NCI-H128 (cell line): ENCODE data around the gene CCDC18.

Experiments
- DNase-seq: peaks from one replicate; lab custom pipeline; 2025; ENCODE audit not compliant: unreplicated experiment; lab: John Stamatoyannopoulos, UW

Gene CCDC18

DNA sequence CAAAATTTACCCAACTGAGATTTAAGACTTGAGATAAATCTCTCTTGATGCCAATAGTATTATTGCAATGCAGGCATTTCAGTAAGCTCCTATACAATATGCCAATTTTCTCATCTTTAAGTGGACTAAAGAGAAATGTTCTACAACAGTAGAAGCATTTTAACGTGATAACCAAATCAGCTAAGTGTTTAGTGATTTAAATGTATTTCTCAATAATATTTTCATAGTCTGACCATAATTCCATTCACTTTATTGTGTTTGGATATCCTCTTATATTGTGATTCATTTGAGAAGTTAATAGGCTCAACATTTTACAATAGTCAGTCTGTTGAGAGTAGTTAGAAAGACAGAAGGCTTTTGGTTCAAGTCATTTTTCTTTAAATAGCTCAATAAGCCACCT lies 120.6 kb downstream of the CCDC18 start:
- no peak for DNase-seq

DNA sequence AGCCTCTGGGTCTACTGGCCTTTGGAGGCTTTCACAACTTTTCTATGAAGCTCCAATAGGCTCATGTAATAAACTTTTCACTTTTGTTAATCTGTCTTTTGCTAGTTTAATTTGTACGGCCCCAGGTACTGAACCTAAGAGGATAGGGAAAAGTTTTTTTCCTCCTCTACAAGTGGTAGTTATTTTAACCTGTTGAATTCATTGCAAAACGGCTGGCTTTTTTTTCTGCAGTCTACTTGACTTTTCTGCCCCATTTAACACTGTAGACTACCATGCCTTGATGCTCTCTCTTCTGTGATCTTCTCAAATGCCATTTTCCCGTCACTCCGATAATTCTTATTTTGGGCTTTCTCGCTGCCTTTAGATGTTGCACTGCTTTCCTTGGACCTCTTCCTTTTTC lies 121.6 kb downstream of the CCDC18 start:
- no peak for DNase-seq

DNA sequence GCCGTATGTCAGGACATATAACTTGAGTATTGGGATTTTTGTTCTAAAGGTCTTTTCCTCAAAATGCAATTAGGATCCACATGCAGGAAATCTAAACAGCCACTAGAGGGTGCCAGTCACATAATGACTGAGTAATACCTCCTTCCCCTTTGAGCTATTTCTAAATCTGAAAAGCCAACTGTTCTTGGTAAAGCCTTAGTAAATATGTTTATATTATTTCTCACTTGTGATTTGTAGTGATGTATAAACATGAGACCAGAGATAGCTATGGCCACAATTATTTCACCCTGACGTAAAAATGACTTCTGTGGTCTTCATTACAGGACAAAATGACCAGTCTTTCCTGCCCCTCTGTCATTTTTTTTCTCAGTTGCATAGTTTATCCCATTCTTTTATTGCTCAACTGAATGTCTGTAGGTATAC lies 124.2 kb downstream of the CCDC18 start:
- DNase-seq, result peak; percentile 24

DNA sequence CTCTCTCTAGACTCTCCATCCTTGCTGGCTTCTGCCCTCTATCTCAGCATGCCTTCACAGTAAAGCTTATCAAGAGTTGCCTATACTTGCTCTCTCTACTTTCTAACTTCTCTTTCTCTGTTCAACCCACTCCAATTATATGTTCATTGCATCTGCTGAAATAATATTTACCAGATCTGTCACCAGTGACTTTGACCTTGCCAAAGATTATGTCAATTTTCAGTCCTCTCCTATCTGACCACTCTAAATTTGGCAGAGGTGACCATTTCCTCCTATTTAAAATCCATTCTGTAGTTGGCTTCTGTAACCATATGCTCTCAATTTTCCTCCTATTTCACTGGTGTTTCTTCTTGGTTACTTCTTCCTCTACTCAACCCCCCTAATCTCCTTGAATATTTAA lies 126.4 kb downstream of the CCDC18 start:
- DNase-seq, result no peak

DNA sequence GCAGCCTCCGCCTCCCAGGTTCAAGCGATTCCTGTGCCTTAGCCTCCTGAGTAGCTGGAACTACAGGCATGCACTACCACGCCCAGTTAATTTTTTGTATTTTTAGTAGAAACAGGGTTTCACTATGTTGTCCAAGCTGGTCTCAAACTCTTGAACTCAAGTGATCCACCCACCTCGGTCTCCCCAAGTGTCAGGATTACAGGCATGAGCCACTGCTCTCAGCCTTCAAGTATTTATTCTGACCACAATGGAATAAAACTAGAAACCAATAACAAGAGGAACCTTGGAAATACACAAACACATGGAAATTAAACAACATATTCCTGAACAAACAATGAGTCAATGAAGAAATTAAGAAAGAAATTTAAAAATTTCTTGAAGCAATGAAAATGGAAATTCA lies 132.5 kb downstream of the CCDC18 start:
- no peak for DNase-seq

DNA sequence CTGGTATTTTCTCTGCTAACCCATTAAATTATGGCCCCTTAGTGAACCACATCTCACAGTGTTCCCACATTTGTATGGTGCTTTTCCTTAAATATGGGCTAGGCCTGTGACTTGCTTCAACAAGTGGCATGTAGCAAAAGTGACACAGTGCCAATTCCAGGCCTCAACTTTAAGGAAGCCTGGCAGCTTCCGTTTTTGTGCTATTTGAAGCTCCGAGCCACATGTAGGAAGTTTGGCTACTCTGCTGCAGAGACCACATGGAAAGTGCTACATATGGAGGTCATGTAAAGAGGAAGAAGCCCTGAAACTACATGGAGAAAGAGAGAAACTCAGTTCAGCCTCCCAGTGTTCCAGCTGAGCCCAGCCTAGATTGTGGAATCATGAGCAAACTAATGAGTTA lies 136.7 kb downstream of the CCDC18 start:
- DNase-seq, result no peak

DNA sequence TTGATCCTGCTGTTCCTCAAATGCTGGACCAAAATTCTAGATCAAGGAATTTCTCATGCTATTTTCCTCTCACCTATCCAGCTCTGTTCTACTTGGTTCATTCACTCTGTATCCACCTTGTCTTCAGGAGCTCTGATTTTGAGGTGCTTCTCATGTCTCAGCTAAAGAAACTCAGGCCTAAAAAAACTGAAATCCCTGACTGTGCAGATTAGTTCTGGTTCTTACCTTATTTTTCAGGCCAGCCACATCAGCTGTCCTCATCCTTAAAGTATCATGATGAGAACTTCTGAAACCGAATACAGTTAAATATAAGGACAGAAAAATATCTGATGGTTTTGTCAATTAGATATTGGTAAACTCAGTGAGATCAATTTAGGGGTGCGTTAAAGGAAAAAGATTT lies 137.4 kb downstream of the CCDC18 start:
- DNase-seq, result no peak

DNA sequence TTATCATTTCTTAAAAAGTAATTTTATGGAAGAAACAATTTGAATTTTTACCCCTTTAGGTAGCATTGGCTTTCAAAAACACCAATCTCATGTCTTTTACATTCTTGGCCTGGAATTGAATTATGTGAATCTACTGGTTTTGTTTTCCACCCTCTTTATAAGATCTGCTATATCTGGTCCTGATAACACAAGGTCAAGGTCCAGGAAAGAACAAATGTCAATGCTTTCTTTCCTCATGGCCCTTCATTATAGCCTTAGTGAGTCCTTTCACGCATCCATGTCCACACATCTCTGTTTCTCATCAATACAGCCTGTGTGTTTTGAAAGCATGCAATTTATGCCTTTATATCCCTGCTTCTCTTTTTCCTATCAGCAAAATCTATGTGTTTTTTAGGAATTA lies 141.2 kb downstream of the CCDC18 start:
- DNase-seq, result no peak

DNA sequence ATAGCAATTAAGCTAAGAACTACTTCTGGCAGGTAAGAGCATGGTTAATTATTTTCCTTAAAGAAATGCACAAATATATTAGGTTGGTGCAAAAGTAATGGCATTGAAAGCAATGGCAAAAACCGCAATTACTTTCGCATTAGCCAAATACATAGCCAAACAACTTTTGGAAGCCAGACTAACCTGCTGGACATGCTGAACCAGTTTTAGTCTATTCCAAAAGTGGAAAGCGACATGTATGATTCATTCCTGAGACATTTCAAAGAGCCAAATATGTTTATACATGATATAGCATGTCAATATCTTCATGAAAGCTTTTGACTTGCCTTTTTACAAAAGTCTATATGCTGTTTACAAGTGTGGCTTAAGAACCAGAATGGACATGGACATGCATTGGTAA lies 141.8 kb downstream of the CCDC18 start:
- DNase-seq, result no peak

DNA sequence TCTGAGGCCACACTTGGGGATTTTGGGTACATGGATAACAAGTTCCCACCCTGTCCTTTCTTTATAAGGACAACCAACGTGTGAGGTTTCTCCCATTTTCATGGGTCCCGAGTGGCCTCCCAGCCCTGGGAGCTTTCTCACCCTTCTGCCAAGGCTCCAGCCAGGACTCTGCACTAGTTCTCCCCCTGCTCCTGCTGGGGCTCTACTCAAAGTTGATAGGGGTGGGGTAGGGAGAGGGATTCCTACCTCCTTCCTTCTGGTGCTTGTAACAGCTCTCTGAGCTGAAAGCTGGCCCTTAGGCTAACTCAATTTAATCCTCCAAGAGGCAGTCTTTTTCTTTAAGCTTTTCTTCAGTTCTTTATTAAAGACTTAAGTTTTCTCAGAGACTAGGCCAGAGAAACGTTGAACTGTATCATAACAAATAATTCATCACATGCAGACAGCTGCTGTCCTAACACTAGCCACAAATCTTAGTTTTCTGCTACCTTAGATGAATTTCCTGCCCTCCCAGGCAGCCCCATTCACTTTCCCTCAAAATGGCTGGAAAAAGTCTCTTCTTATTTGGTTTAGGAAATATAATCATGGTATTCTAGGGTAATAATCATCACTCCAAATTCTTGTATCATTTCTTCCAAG lies 142.8 kb downstream of the CCDC18 start:
- no peak for DNase-seq

DNA sequence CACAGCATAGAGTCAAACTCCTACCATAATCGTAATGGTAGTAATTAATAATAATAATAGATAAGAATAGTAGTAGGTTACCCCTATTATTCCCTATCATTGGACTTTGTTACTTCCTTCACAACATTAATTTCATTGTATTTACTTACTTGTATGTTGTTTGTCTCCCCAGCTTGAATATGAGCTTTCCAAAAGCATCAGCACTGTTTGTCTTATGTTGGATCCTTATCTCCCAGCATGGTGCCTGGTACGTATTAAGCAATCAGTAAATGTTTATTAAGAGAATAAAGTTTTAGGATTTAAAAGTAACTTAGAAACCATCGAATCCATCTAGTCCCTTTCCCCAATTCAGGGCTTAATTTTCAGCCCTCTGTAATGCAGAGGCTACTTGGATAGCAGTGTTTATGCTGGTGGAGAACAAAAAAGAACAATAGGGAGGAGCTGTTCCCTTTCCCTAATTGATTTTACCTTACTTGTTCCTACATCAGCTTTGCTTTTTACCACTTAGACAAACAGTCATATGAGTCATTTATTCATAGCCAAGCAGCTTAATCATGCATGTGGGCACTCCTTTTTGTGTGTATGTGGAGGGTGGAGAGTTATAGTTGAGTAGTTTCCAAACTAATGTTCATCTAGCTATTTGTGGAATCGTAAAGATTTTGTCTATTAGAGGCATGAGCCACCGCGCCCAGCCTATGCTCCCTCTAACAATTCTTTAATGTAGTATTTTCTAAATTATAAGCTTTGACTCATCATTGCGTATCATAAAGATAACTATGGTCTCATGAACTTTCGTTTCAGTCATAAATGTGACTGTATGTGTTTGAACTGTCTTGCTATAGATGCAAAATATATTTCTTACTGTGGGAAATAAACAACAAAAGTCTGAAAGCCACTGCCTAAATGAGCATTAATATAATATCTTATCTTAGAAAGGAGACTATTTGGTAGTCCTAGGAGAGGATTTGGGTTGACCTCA lies 144.3 kb downstream of the CCDC18 start:
- DNase-seq, result no peak
